ENCODE data around the gene ELP6.

DNA sequence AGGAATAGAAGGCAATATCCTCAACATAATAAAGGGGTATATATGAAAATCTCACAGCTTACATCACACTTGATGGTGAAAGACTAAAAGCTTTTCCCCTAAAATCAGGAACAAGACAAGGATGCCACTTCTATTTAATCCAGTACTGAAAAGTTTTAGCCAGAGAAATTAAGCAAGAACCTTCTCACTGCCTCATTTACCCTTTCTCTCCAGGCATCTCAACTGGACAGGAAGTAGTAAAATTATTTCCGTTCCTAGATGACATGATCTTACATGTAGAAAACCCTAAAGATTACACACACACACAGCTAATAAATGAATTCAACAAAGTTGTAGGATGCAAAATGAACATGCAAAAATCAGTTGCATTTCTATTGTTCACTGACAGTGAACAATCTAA, 48.9 kb downstream of the ELP6 start:
- TF ChIP-seq, protein P1, sequence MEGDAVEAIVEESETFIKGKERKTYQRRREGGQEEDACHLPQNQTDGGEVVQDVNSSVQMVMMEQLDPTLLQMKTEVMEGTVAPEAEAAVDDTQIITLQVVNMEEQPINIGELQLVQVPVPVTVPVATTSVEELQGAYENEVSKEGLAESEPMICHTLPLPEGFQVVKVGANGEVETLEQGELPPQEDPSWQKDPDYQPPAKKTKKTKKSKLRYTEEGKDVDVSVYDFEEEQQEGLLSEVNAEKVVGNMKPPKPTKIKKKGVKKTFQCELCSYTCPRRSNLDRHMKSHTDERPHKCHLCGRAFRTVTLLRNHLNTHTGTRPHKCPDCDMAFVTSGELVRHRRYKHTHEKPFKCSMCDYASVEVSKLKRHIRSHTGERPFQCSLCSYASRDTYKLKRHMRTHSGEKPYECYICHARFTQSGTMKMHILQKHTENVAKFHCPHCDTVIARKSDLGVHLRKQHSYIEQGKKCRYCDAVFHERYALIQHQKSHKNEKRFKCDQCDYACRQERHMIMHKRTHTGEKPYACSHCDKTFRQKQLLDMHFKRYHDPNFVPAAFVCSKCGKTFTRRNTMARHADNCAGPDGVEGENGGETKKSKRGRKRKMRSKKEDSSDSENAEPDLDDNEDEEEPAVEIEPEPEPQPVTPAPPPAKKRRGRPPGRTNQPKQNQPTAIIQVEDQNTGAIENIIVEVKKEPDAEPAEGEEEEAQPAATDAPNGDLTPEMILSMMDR (IDR thresholded peaks at IDR 0.05; ENCODE audit: poor library complexity) = no peak
- no peak for TF ChIP-seq EZH2 (IDR thresholded peaks at IDR 0.05; ENCODE audit: borderline replicate concordance)
- TF ChIP-seq EZH2phosphoT487 (IDR thresholded peaks at IDR 0.05; ENCODE audit: low read depth, severe bottlenecking, unreplicated experiment) = no peak
